ENCODE data around the gene FFAR3. TPM values are rescaled to one million over a fixed set of nuclear protein-coding genes. Genes with fewer than 3 reads are reported as not detected.
"Not testable (repeated sequence)": the region's sequence is repeated elsewhere in the genome, so short reads cannot be mapped to it uniquely, and the experiment has no call there.

FFAR3 gene
- total RNA-seq, 1 experiment from 2014 or later = not detected

- Histone ChIP-seq H3K79me2 (ENCODE audit: low read length) (no peaks in the 10 kb centered on the region), H3K9me3 (ENCODE audit: low read length) (no peaks in the 10 kb centered on the region), H4K20me1 (ENCODE audit: low read length) (no peaks in the 10 kb centered on the region), H3K27me3 (ENCODE audit: low read length) (peaks cover 6% of the 10 kb centered on the region; the same call in 1 of the 2 replicates), H3K4me1 (ENCODE audit: insufficient read depth, low read length) (no peaks in the 10 kb centered on the region), H3K36me3 (ENCODE audit: low read depth, low read length) (no peaks in the 10 kb centered on the region), H3K4me3 (ENCODE audit: low read length) (no peak overlapping the region), H3K27ac (ENCODE audit: low read length) (no peak overlapping the region), H3K9me2 (replicated peaks; ENCODE audit: low read length) (no peaks in the 10 kb centered on the region), H3K9ac (ENCODE audit: low read length) (no peak overlapping the region), H3F3A (ENCODE audit: low read length, unreplicated experiment) (no peaks in the 10 kb centered on the region), H2AFZ (ENCODE audit: low read length) (no peak overlapping the region), H3K4me2 (ENCODE audit: low read length) (no peak overlapping the region)
- intact Hi-C loops (cut with micrococcal nuclease) = no loop called here
- DNase-seq = no peak
- TF ChIP-seq EZH2 (IDR thresholded peaks at IDR 0.05; ENCODE audit: low read length, unreplicated experiment) (no peak), EZH2phosphoT487 (IDR thresholded peaks at IDR 0.05; ENCODE audit: borderline replicate concordance, low read length) (no peak)
- TF ChIP-seq, protein P1, sequence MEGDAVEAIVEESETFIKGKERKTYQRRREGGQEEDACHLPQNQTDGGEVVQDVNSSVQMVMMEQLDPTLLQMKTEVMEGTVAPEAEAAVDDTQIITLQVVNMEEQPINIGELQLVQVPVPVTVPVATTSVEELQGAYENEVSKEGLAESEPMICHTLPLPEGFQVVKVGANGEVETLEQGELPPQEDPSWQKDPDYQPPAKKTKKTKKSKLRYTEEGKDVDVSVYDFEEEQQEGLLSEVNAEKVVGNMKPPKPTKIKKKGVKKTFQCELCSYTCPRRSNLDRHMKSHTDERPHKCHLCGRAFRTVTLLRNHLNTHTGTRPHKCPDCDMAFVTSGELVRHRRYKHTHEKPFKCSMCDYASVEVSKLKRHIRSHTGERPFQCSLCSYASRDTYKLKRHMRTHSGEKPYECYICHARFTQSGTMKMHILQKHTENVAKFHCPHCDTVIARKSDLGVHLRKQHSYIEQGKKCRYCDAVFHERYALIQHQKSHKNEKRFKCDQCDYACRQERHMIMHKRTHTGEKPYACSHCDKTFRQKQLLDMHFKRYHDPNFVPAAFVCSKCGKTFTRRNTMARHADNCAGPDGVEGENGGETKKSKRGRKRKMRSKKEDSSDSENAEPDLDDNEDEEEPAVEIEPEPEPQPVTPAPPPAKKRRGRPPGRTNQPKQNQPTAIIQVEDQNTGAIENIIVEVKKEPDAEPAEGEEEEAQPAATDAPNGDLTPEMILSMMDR (conservative IDR thresholded peaks at IDR 0.05; ENCODE audit: low read depth, low read length) = no peak
- no peak for ATAC-seq
- CTCF ChIA-PET = no interaction called here
- POLR2A ChIA-PET (ENCODE audit: unreplicated experiment) = no interaction called here
- BruUV-seq (replicated peaks) = no TSS peak
These were observed 17.4 kb downstream of the FFAR3 start for GRCh38 chr19:35375505-35376307.

DNA sequence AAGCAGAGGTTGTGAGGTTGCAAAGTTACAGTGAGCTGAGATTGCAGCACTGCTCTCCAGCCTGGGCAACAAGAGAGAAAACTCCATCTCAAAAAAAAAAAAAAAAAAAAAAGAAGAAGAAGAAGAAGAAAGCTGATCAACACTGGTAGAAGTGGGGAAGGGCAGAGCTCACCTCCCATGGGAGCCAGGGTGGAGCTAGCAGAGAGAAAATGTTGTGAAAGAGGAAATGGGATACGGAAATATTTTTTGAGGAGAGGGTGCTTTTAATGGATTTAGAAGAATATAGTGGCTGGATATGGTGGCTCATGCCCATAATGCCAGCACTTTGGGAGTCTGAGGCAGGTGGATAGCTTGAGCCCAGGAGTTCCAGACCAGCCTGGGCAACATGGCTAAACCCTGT lies 19.4 kb downstream of the FFAR3 start:
- Histone ChIP-seq H3F3A (ENCODE audit: low read length, unreplicated experiment) (no peaks in the 10 kb centered on the region), H3K9me3 (ENCODE audit: low read length) (no peaks in the 10 kb centered on the region), H2AFZ (ENCODE audit: low read length) (no peak overlapping the region), H3K27ac (ENCODE audit: low read length) (no peak overlapping the region), H3K79me2 (ENCODE audit: low read length) (no peaks in the 10 kb centered on the region), H3K4me1 (ENCODE audit: insufficient read depth, low read length) (no peaks in the 10 kb centered on the region), H3K27me3 (ENCODE audit: low read length) (peaks cover 6% of the 10 kb centered on the region; the same call in 1 of the 2 replicates), H3K9ac (ENCODE audit: low read length) (no peak overlapping the region), H3K9me2 (replicated peaks; ENCODE audit: low read length) (no peaks in the 10 kb centered on the region), H3K4me2 (ENCODE audit: low read length) (no peak overlapping the region), H4K20me1 (ENCODE audit: low read length) (no peaks in the 10 kb centered on the region), H3K36me3 (ENCODE audit: low read depth, low read length) (no peaks in the 10 kb centered on the region), H3K4me3 (ENCODE audit: low read length) (no peak overlapping the region)
- intact Hi-C loops (cut with micrococcal nuclease) = no loop called here
- ChIA-PET CTCF (no interaction called here), POLR2A (ENCODE audit: unreplicated experiment) (no interaction called here)
- BruUV-seq (replicated peaks) = no TSS peak
- no peak for TF ChIP-seq EZH2phosphoT487 (IDR thresholded peaks at IDR 0.05; ENCODE audit: borderline replicate concordance, low read length)
- TF ChIP-seq, protein P1 (conservative IDR thresholded peaks at IDR 0.05; ENCODE audit: low read depth, low read length) = no peak
- TF ChIP-seq EZH2 (IDR thresholded peaks at IDR 0.05; ENCODE audit: low read length, unreplicated experiment) = no peak
- ATAC-seq (no peak), DNase-seq (no peak)

- Histone ChIP-seq H3K36me3 (ENCODE audit: low read depth, low read length) (no peaks in the 10 kb centered on the region), H3K79me2 (ENCODE audit: low read length) (no peaks in the 10 kb centered on the region), H3K4me3 (ENCODE audit: low read length) (no peak overlapping the region), H3K9me3 (ENCODE audit: low read length) (no peaks in the 10 kb centered on the region), H2AFZ (ENCODE audit: low read length) (no peak overlapping the region), H3K9me2 (replicated peaks; ENCODE audit: low read length) (no peaks in the 10 kb centered on the region), H3K27me3 (ENCODE audit: low read length) (peaks cover 4% of the 10 kb centered on the region; the same call in 1 of the 2 replicates), H3K9ac (ENCODE audit: low read length) (no peak overlapping the region), H3F3A (ENCODE audit: low read length, unreplicated experiment) (no peaks in the 10 kb centered on the region), H3K4me2 (ENCODE audit: low read length) (no peak overlapping the region), H3K4me1 (ENCODE audit: insufficient read depth, low read length) (no peaks in the 10 kb centered on the region), H3K27ac (ENCODE audit: low read length) (no peak overlapping the region), H4K20me1 (ENCODE audit: low read length) (no peaks in the 10 kb centered on the region)
- TF ChIP-seq EZH2 (IDR thresholded peaks at IDR 0.05; ENCODE audit: low read length, unreplicated experiment) = no peak
- no peak for TF ChIP-seq EZH2phosphoT487 (IDR thresholded peaks at IDR 0.05; ENCODE audit: borderline replicate concordance, low read length)
- TF ChIP-seq, protein P1 (conservative IDR thresholded peaks at IDR 0.05; ENCODE audit: low read depth, low read length) = no peak
- no peak for DNase-seq
- intact Hi-C loops (cut with micrococcal nuclease) = no loop called here
- POLR2A ChIA-PET (ENCODE audit: unreplicated experiment) = no interaction called here
- ATAC-seq = no peak
- CTCF ChIA-PET = no interaction called here
- no TSS peak for BruUV-seq (replicated peaks)
These were observed 20.1 kb downstream of the FFAR3 start for GRCh38 chr19:35378356-35378755.

DNA sequence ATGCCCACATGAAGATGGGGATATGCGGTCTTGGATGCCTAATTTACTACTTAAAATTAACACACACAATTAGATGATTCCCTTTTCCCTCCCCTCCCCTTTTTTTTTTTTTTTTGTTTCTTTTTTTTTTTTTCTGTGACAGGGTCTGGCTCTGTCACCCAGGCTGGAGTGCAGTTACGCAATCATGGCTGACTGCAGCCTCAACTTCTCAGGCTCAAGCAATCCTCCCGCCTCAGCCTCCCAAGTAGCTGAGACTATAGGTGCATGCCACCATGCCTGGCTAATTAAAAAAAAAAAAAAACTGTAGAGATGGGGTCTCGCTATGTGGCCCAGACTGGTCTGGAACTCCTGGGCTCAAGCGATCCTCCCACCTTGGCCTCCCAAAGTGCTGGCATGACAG lies 21.3 kb downstream of the FFAR3 start:
- H4K20me1 ChIP-seq (ENCODE audit: low read length); DNase-seq; H3K9me2 ChIP-seq (replicated peaks; ENCODE audit: low read length); H3K9ac ChIP-seq (ENCODE audit: low read length); H3K4me1 ChIP-seq (ENCODE audit: insufficient read depth, low read length); H3K27ac ChIP-seq (ENCODE audit: low read length); H3K27me3 ChIP-seq (ENCODE audit: low read length); H2AFZ ChIP-seq (ENCODE audit: low read length); H3K4me2 ChIP-seq (ENCODE audit: low read length); POLR2A ChIA-PET (ENCODE audit: unreplicated experiment); ATAC-seq; intact Hi-C loops (cut with micrococcal nuclease); H3K9me3 ChIP-seq (ENCODE audit: low read length); BruUV-seq (replicated peaks); CTCF ChIA-PET; H3K79me2 ChIP-seq (ENCODE audit: low read length); H3K4me3 ChIP-seq (ENCODE audit: low read length); H3K36me3 ChIP-seq (ENCODE audit: low read depth, low read length); H3F3A ChIP-seq (ENCODE audit: low read length, unreplicated experiment): not testable (repeated sequence)
